ENCODE measurements around the gene TSTD1.

GRCh38 chr1:161012420-161012819 is 26.3 kb downstream of the TSTD1 start:
- TF ChIP-seq CTCF (IDR thresholded peaks at IDR 0.05): no peak
- TF ChIP-seq POLR2A (IDR thresholded peaks at IDR 0.05): no peak
- no peak for TF ChIP-seq EP300 (IDR thresholded peaks at IDR 0.05)
